HEK293T (cell line): ENCODE data around the gene CCDC40.

Source experiments
- CTCF ChIA-PET: fragments of 350-600 bp; formaldehyde crosslinking; extraction: SDS; loops from one replicate; lab custom pipeline; 2021; ENCODE audit warnings: antibody characterized with exemption, inconsistent platforms; lab: Yijun Ruan, JAX
- POLR2A ChIA-PET: fragments of 350-600 bp; formaldehyde crosslinking; extraction: SDS; loops from one replicate; lab custom pipeline; 2020; ENCODE audit warnings: antibody characterized with exemption, inconsistent platforms; lab: Yijun Ruan, JAX
- DNase-seq: peaks from one replicate; pipeline ENCODE4 v3.0.0; 2012; ENCODE audit warnings: mixed read lengths; ENCODE audit errors: extremely low spot score
- ARNT ChIP-seq: fragments of 450-650 bp; IDR thresholded peaks from 2 replicates; pipeline ENCODE4 v1.6.1; 2017; ENCODE audit warnings: mild to moderate bottlenecking
- BHLHE40 ChIP-seq: fragments of 450-650 bp; IDR thresholded peaks from 2 replicates; pipeline ENCODE4 v1.6.1; 2016; ENCODE audit warnings: mild to moderate bottlenecking, moderate library complexity, borderline replicate concordance
- CTBP1 ChIP-seq: fragments of 450-650 bp; IDR thresholded peaks from 2 replicates; pipeline ENCODE4 v1.6.1; 2016; ENCODE audit warnings: borderline replicate concordance
- ELF4 ChIP-seq: fragments of 450-650 bp; IDR thresholded peaks from 2 replicates; pipeline ENCODE4 v1.6.1; 2017; ENCODE audit warnings: antibody characterized with exemption
- FOXA1 ChIP-seq: fragments of 450-650 bp; IDR thresholded peaks from 2 replicates; pipeline ENCODE4 v1.6.1; 2016; ENCODE audit warnings: mild to moderate bottlenecking
- FOXK2 ChIP-seq: fragments of 450-650 bp; IDR thresholded peaks from 2 replicates; pipeline ENCODE4 v1.6.1; 2016; ENCODE audit warnings: mild to moderate bottlenecking
- FOXM1 ChIP-seq: fragments of 450-650 bp; IDR thresholded peaks from 2 replicates; pipeline ENCODE4 v1.6.1; 2017; ENCODE audit warnings: mild to moderate bottlenecking, borderline replicate concordance
- HDGF ChIP-seq: fragments of 450-650 bp; IDR thresholded peaks from 2 replicates; pipeline ENCODE4 v1.6.1; 2017; ENCODE audit warnings: antibody characterized with exemption, borderline replicate concordance
- L3MBTL2 ChIP-seq: fragments of 450-650 bp; conservative IDR thresholded peaks from 2 replicates; pipeline ENCODE4 v1.6.1; 2016; ENCODE audit warnings: mild to moderate bottlenecking
- LEF1 ChIP-seq: fragments of 450-650 bp; IDR thresholded peaks from 2 replicates; pipeline ENCODE4 v1.6.1; 2017; ENCODE audit warnings: mild to moderate bottlenecking, borderline replicate concordance
- NFRKB ChIP-seq: fragments of 450-650 bp; IDR thresholded peaks from 2 replicates; pipeline ENCODE4 v1.6.1; 2016; ENCODE audit warnings: mild to moderate bottlenecking, moderate library complexity
- SP1 ChIP-seq: fragments of 450-650 bp; IDR thresholded peaks from 2 replicates; pipeline ENCODE4 v1.6.1; 2017
- SUZ12 ChIP-seq: fragments of 450-650 bp; IDR thresholded peaks from 2 replicates; pipeline ENCODE4 v1.6.1; 2016; ENCODE audit warnings: mild to moderate bottlenecking
- TARDBP ChIP-seq: fragments of 450-650 bp; IDR thresholded peaks from 2 replicates; pipeline ENCODE4 v1.6.1; 2016
- ZNF384 ChIP-seq: fragments of 450-650 bp; IDR thresholded peaks from 2 replicates; pipeline ENCODE4 v1.6.1; 2016
- TF ChIP-seq, protein P1 (sequence below): fragments of 450-650 bp; IDR thresholded peaks from 2 replicates; pipeline ENCODE4 v1.6.1; 2016

CCDC40 gene

DNA sequence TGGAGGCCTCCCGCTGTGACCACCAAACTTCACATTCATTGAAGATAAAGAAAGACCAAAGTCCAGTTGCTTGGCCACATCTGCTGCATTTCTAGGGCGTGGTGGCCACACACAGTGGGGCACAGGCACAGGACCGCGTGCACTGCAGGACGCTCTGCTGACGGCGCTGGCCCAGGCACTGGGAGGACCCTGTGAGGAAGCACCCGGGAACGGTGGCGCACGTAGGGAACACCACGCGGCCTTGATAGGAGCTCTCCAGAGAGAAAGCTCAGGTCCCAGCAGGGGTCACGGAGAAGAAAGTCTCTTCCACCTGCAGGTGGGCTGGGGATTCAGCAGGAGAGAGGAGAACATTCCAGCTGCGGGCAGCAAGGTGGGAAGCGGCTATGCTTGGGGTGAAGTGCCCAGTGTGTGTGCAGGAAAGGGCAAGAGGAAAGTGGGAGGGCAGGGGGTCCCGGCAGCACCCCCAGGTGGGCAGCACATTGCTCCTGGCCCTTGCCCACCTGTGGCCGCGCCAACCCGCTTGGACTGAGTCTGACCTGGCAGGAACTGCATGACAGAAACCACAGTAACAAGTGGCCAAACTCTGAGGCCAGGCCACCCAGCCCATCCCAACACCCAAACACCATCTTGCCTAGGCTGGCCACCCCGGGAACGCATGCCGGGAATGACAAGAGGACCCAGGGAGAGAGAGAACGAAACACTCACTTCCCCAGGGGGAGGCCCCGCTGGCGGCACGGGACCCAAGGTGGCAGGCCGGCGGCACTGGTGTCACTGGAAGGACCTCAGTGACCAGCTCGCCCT, 33.6 kb upstream of the CCDC40 start:
- ChIA-PET CTCF (interaction anchor here (0.7 kb wide), 1 partner anchor 309 kb away, joined by 4 read pairs; no protein-coding TSS in a partner anchor), POLR2A (interaction anchor here (3.5 kb wide), 1 partner anchor 9 kb away, joined by 12 read pairs; no protein-coding TSS in a partner anchor)
- TF ChIP-seq FOXK2 (no peak), NFRKB (no peak), FOXA1 (no peak), HDGF (no peak), ELF4 (no peak), FOXM1 (no peak), CTBP1 (no peak), SP1 (no peak), LEF1 (no peak)
- TF ChIP-seq, protein P1, sequence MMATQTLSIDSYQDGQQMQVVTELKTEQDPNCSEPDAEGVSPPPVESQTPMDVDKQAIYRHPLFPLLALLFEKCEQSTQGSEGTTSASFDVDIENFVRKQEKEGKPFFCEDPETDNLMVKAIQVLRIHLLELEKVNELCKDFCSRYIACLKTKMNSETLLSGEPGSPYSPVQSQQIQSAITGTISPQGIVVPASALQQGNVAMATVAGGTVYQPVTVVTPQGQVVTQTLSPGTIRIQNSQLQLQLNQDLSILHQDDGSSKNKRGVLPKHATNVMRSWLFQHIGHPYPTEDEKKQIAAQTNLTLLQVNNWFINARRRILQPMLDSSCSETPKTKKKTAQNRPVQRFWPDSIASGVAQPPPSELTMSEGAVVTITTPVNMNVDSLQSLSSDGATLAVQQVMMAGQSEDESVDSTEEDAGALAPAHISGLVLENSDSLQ: no peak
- DNase-seq: no peak

DNA sequence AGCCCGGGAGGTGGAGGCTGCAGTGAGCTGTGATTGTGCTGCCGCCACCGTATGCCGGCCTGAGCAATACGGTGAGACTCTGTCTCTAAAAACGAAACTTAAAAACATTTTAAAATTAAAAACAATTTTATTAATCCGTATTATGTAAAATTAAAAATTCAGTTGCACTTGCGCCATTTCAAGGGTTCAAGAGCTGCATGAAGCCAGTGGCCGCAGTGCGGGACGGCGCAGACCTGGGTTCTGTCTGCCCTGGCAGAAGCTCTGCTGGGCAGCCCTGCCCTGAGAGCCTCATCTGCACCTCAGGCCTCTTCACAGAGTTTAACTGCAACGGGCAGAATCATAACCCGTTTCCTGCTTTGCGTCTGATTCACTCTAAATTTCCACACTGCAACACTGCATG, 32.5 kb upstream of the CCDC40 start:
- DNase-seq: no peak
- ChIA-PET POLR2A (interaction anchor here (0.6 to 3.5 kb wide), 3 partner anchors 10 to 21 kb away, joined by 4 to 12 read pairs (median 4); no protein-coding TSS in a partner anchor), CTCF (interaction anchor here (0.9 kb wide), 1 partner anchor 82 kb away, joined by 3 read pairs; no protein-coding TSS in a partner anchor)
- TF ChIP-seq L3MBTL2: no peak
- no peak for TF ChIP-seq SUZ12
- no peak for TF ChIP-seq ARNT
- no peak for TF ChIP-seq NFRKB
- TF ChIP-seq ZNF384: no peak
- no peak for TF ChIP-seq TARDBP
- TF ChIP-seq FOXK2: no peak
- TF ChIP-seq HDGF: no peak
- no peak for TF ChIP-seq FOXM1
- no peak for TF ChIP-seq ELF4
- TF ChIP-seq CTBP1: no peak
- TF ChIP-seq, protein P1: no peak
- TF ChIP-seq BHLHE40: no peak
- no peak for TF ChIP-seq SP1

DNA sequence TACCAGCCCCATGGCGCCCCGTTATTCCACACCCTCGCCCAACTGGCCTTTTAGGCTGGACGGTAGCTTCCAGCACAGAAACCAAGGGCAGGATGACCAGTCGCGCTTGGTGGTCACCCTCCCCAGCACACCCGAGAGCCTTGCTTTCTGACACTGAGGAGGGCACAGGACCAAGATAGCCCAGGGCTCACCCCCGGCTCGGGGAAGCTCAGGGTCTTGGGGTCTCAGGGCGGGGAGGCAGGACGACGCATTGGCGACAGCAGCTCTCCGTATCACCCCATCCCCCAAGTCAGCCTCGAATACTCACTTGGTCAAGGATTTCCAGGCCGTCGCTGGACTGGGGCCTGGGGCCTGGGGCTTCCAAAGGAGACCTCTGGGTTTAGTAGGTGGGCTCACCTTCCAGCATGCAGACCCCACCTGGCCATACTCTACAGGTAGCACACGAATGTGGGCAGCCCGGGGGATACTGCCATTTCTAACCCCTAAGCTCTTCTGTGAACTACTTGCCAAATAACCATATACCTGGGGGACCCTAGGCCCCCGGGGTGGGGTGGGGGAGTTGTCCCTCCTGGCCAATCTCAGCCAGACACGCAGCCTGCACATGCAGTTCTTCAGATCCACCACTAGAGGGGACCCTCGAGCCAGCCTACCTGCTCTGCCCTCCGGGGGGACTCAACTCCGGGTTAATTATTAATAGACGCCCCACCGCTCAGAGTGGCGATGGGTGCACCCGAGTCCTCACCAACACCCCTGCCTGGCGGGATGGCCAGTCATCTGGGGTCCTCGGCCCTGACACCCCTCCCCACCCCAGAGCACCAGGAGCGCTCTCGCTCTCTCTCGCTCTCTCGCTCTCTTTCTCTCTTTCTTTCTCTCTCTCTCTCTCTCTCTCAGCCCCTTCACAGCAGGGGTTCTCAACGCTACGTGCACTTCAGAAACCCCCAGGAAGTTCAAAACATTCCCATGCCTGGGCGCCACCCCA, 30.8 kb upstream of the CCDC40 start:
- peak; percentile 87 for DNase-seq
- ChIA-PET CTCF (interaction anchor here (0.5 to 2.9 kb wide), 10 partner anchors 11 to 343 kb away, joined by 3 to 29 read pairs (median 3); partner anchors contain the start of gene GAA), POLR2A (interaction anchor here (0.7 to 3.8 kb wide), 2 partner anchors 11 to 13 kb away, joined by 3 to 35 read pairs; no protein-coding TSS in a partner anchor)
- TF ChIP-seq ELF4 (no peak), FOXK2 (no peak), CTBP1 (no peak), BHLHE40 (no peak), HDGF (no peak), SUZ12 (no peak), FOXA1 (no peak), LEF1 (no peak), NFRKB (no peak), TARDBP (no peak), FOXM1 (no peak), L3MBTL2 (no peak), ARNT (no peak), SP1 (no peak)

DNA sequence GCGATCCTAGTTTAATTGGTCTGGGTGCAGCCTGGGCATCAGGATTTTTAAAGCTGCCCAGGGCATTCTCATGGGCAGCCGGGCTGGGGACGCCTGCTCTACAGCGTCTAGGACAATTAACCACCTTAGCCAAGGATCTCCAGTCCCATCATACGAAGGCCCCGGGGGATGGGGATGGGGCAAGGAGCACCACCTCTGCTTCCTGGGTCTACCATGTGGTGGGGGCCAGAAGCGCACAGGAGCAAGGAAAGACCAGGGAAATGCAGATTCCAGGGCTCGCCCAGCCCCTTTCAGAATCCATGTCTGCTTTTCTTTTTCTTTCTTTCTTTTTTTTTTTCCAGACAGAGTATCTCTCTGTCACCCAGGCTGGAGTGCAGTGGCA, 30.1 kb upstream of the CCDC40 start:
- DNase-seq: no peak
- ChIA-PET POLR2A (interaction anchor here (1.6 to 3.8 kb wide), 2 partner anchors 8 to 13 kb away, joined by 3 to 35 read pairs; no protein-coding TSS in a partner anchor), CTCF (interaction anchor here (0.7 to 2.9 kb wide), 6 partner anchors 11 to 342 kb away, joined by 3 to 29 read pairs (median 4); no protein-coding TSS in a partner anchor)
- TF ChIP-seq, protein P1: no peak
- TF ChIP-seq NFRKB (no peak), ZNF384 (no peak), BHLHE40 (no peak), SUZ12 (no peak), LEF1 (no peak), HDGF (no peak)
